BE2C (cell line): ENCODE results near the gene RILP.

Experiments
- DNase-seq: peaks from one replicate; pipeline ENCODE4 v3.0.0-alpha.2; 2020
- H3K27me3 ChIP-seq: fragments of 250-450 bp; sonication (Bioruptor Pico); 2 replicates; pipeline ENCODE4 v1.5.1; 2020; ENCODE audit warnings: mild to moderate bottlenecking
- H3K36me3 ChIP-seq: fragments of 250-450 bp; sonication (Bioruptor Pico); 2 replicates; pipeline ENCODE4 v1.5.1; 2020; ENCODE audit warnings: mild to moderate bottlenecking
- H3K4me1 ChIP-seq: fragments of 250-450 bp; sonication (Bioruptor Pico); 2 replicates; pipeline ENCODE4 v1.5.1; 2020
- H3K4me3 ChIP-seq: 2 replicates; pipeline ENCODE4 v1.5.1; 2011; ENCODE audit warnings: low read depth, low read length
- H3K9me3 ChIP-seq: fragments of 250-450 bp; sonication (Bioruptor Pico); 2 replicates; pipeline ENCODE4 v1.5.1; 2020
- CTCF ChIP-seq: IDR thresholded peaks from 2 replicates; pipeline ENCODE4 v1.5.1; 2012; ENCODE audit warnings: mild to moderate bottlenecking, low read depth, low read length

The RILP gene

GRCh38 chr17:1639549-1640180 is 10.0 kb downstream of the RILP start:
- H3K9me3 ChIP-seq, result no peaks in the 10 kb centered on the region
- H3K27me3 ChIP-seq, result no peaks in the 10 kb centered on the region
- no peaks in the 10 kb centered on the region for H3K4me1 ChIP-seq
- no peak overlapping the region for H3K4me3 ChIP-seq
- DNase-seq, result no peak
- no peaks in the 10 kb centered on the region for H3K36me3 ChIP-seq
- no peak for TF ChIP-seq CTCF

GRCh38 chr17:1638624-1639300 is 10.9 kb downstream of the RILP start:
- no peak for DNase-seq
- H3K9me3 ChIP-seq, result no peaks in the 10 kb centered on the region
- no peaks in the 10 kb centered on the region for H3K4me1 ChIP-seq
- H3K4me3 ChIP-seq, result no peak overlapping the region
- no peaks in the 10 kb centered on the region for H3K27me3 ChIP-seq
- no peaks in the 10 kb centered on the region for H3K36me3 ChIP-seq
- no peak for TF ChIP-seq CTCF

GRCh38 chr17:1638171-1638590 is 11.5 kb downstream of the RILP start:
- Histone ChIP-seq H3K9me3 (no peaks in the 10 kb centered on the region), H3K36me3 (no peaks in the 10 kb centered on the region), H3K27me3 (no peaks in the 10 kb centered on the region), H3K4me3 (no peak overlapping the region), H3K4me1 (no peaks in the 10 kb centered on the region)
- no peak for TF ChIP-seq CTCF
- DNase-seq, result no peak

- H3K9me3 ChIP-seq, result no peaks in the 10 kb centered on the region
- TF ChIP-seq CTCF, result no peak
- H3K27me3 ChIP-seq, result no peaks in the 10 kb centered on the region
Observed at GRCh38 chr17:1636732-1637285, 12.9 kb downstream of the RILP start.

GRCh38 chr17:1635675-1636465 is 13.8 kb downstream of the RILP start:
- no peaks in the 10 kb centered on the region for H3K4me1 ChIP-seq
- no peak for TF ChIP-seq CTCF
- DNase-seq, result no peak
- no peak overlapping the region for H3K4me3 ChIP-seq
- H3K27me3 ChIP-seq, result no peaks in the 10 kb centered on the region
- H3K9me3 ChIP-seq, result no peaks in the 10 kb centered on the region
- no peaks in the 10 kb centered on the region for H3K36me3 ChIP-seq

More at GRCh38 chr17:1636732-1637285, 12.9 kb downstream of the RILP start:
- no peaks in the 10 kb centered on the region for H3K4me1 ChIP-seq
- H3K4me3 ChIP-seq, result no peak overlapping the region
- no peaks in the 10 kb centered on the region for H3K36me3 ChIP-seq
- no peak for DNase-seq
